Astrocyte (in vitro differentiated cells and primary cell): ENCODE results near the gene CTNND2. TPM values are rescaled to one million over a fixed set of nuclear protein-coding genes. Genes with fewer than 3 reads are reported as not detected.
A peak's percentile ranks its signal among the peaks of the same experiment; 100 is the strongest.
"Not testable (repeated sequence)": the region's sequence is repeated elsewhere in the genome, so short reads cannot be mapped to it uniquely, and the experiment has no call there.

Source experiments
- DNase-seq: peaks from one replicate; pipeline ENCODE4 v3.0.0-alpha.2; 2010; ENCODE audit warnings: low read depth
- FAIRE-seq: peaks from 2 replicates; lab custom pipeline; 2011; peaks lifted over from hg19 to GRCh38; lab: Jason Lieb, UNC
- H2AFZ ChIP-seq: 2 replicates; pipeline ENCODE4 v1.6.0; 2012; ENCODE audit warnings: low read depth, low read length, inconsistent platforms
- H3K27ac ChIP-seq: 2 replicates; pipeline ENCODE4 v1.5.1; 2011; ENCODE audit warnings: low read depth, low read length, inconsistent platforms
- H3K27me3 ChIP-seq: 2 replicates; pipeline ENCODE4 v1.6.0; 2011; ENCODE audit warnings: low read length, inconsistent platforms; ENCODE audit not compliant: insufficient read depth
- H3K36me3 ChIP-seq: 2 replicates; pipeline ENCODE4 v1.5.1; 2011; ENCODE audit warnings: low read length, inconsistent platforms; ENCODE audit not compliant: insufficient read depth
- H3K4me1 ChIP-seq: 2 replicates; pipeline ENCODE4 v1.5.1; 2011; ENCODE audit warnings: low read length, inconsistent platforms; ENCODE audit not compliant: insufficient read depth
- H3K4me2 ChIP-seq: 2 replicates; pipeline ENCODE4 v1.6.0; 2012; ENCODE audit warnings: low read length, inconsistent platforms
- H3K4me3 ChIP-seq: 2 replicates; pipeline ENCODE4 v1.5.1; 2011; ENCODE audit warnings: low read depth, mild to moderate bottlenecking, low read length, inconsistent platforms; ENCODE audit not compliant: insufficient read depth
- H3K79me2 ChIP-seq: 2 replicates; pipeline ENCODE4 v1.6.0; 2012; ENCODE audit warnings: mild to moderate bottlenecking, low read length, inconsistent platforms; ENCODE audit not compliant: insufficient read depth
- H3K9ac ChIP-seq: 2 replicates; pipeline ENCODE4 v1.6.0; 2012; ENCODE audit warnings: mild to moderate bottlenecking, low read length, inconsistent platforms
- H3K9me3 ChIP-seq: 2 replicates; pipeline ENCODE4 v1.5.1; 2012; ENCODE audit warnings: low read depth, mild to moderate bottlenecking, low read length, inconsistent platforms; ENCODE audit not compliant: insufficient read depth
- H4K20me1 ChIP-seq: 2 replicates; pipeline ENCODE4 v1.6.0; 2012; ENCODE audit warnings: low read length, inconsistent platforms; ENCODE audit not compliant: insufficient read depth
- H3K27ac Mint-ChIP-seq: one replicate; pipeline ENCODE4 v1.8.0; 2021; ENCODE audit warnings: mild to moderate bottlenecking, mixed read lengths; ENCODE audit not compliant: unreplicated experiment
- H3K27me3 Mint-ChIP-seq: one replicate; pipeline ENCODE4 v1.8.0; 2021; ENCODE audit warnings: low read depth, mixed read lengths; ENCODE audit not compliant: unreplicated experiment
- H3K36me3 Mint-ChIP-seq: one replicate; pipeline ENCODE4 v1.8.0; 2021; ENCODE audit warnings: low read depth, mixed read lengths; ENCODE audit not compliant: unreplicated experiment
- H3K4me1 Mint-ChIP-seq: one replicate; pipeline ENCODE4 v1.8.0; 2021; ENCODE audit warnings: low read depth, mixed read lengths; ENCODE audit not compliant: unreplicated experiment
- H3K4me3 Mint-ChIP-seq: one replicate; pipeline ENCODE4 v1.8.0; 2021; ENCODE audit warnings: mild to moderate bottlenecking, moderate library complexity, mixed read lengths; ENCODE audit not compliant: unreplicated experiment
- H3K9me3 Mint-ChIP-seq: one replicate; pipeline ENCODE4 v1.8.0; 2021; ENCODE audit warnings: mild to moderate bottlenecking, mixed read lengths; ENCODE audit not compliant: unreplicated experiment
- CTCF ChIP-seq: IDR thresholded peaks from 2 replicates; pipeline ENCODE4 v1.5.1; 2011; ENCODE audit warnings: low read depth, mild to moderate bottlenecking, inconsistent platforms, low read length, moderate library complexity; ENCODE audit not compliant: insufficient read depth
- EZH2 ChIP-seq: IDR thresholded peaks from 2 replicates; pipeline ENCODE4 v1.6.1; 2012; ENCODE audit warnings: mild to moderate bottlenecking, low read length, inconsistent platforms; ENCODE audit not compliant: insufficient read depth
- total RNA-seq: library from RNA; stranded (reverse); gene quantifications from 2 replicates; pipeline ENCODE4 v1.2.1, GENCODE V29; 2021

CTNND2 gene
- total RNA-seq, 1 donor from 2014 or later, result 4.5 TPM

DNA sequence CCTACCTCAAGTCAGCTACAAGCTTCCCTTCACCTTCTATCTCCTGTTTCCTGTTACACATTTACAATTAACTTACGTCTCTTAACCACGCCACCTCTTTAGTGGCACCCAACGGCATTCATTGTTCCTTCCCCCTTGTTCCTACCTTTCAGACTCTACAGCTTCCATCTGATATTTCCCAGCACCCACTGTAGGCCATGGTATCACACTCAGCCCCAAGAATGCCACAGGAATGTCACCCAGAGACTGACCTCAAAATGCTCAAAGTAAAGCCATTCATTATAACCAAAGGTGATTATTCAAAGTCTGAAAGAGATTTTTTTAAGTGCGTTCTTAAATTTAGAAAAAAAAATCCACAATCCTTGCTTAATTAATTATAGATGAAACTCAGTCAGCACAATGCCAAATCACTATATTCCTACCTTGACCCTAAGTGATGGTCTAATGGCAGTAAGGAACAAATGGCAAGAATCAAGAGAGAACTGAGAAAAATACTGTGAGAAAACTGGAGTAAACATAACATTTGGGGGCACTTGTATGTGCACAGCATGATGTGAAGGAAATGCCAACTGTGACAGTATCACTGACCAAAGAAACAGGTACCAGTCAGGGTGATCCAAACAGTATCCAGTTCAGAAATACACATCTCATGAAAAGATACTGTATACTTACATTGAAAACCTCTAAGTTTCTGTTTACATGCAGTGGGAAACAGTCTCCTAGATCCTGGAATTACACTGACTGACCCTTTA is 52.1 kb downstream of the CTNND2 start:
- Mint-ChIP-seq H3K36me3 (no peaks in the 10 kb centered on the region), H3K4me3 (no peak overlapping the region), H3K27ac (no peak overlapping the region), H3K4me1 (peaks cover 9% of the 10 kb centered on the region), H3K27me3 (no peaks in the 10 kb centered on the region), H3K9me3 (peaks cover 1% of the 10 kb centered on the region)
- H3K4me3 ChIP-seq, result no peak overlapping the region
- DNase-seq (peak; percentile 56), FAIRE-seq (no peak)
- peak overlapping the region; percentile 69 for H2AFZ ChIP-seq
- no peaks in the 10 kb centered on the region for H3K27me3 ChIP-seq
- H4K20me1 ChIP-seq, result no peaks in the 10 kb centered on the region
- peak overlapping the region; percentile 63 for H3K4me2 ChIP-seq
- H3K36me3 ChIP-seq, result no peaks in the 10 kb centered on the region
- peaks cover 12% of the 10 kb centered on the region for H3K4me1 ChIP-seq
- H3K27ac ChIP-seq, result peak overlapping the region; percentile 51
- H3K9ac ChIP-seq, result no peak overlapping the region
- H3K9me3 ChIP-seq, result no peaks in the 10 kb centered on the region
- H3K79me2 ChIP-seq, result no peaks in the 10 kb centered on the region
- TF ChIP-seq EZH2 (no peak), CTCF (no peak)

- FAIRE-seq (no peak), DNase-seq (peak; percentile 86)
- Histone ChIP-seq H3K36me3 (no peaks in the 10 kb centered on the region), H2AFZ (peak overlapping the region; percentile 28), H3K4me1 (peaks cover 12% of the 10 kb centered on the region), H3K9ac (no peak overlapping the region), H3K27me3 (no peaks in the 10 kb centered on the region), H3K4me2 (peak overlapping the region; percentile 63), H3K27ac (peak overlapping the region; percentile 51), H3K4me3 (no peak overlapping the region), H3K9me3 (no peaks in the 10 kb centered on the region), H4K20me1 (no peaks in the 10 kb centered on the region), H3K79me2 (no peaks in the 10 kb centered on the region)
- TF ChIP-seq CTCF, result no peak
- no peak for TF ChIP-seq EZH2
- peak overlapping the region; percentile 11 for H3K4me3 Mint-ChIP-seq
- H3K27me3 Mint-ChIP-seq, result no peaks in the 10 kb centered on the region
- no peak overlapping the region for H3K27ac Mint-ChIP-seq
- no peaks in the 10 kb centered on the region for H3K9me3 Mint-ChIP-seq
- H3K4me1 Mint-ChIP-seq, result peaks cover 9% of the 10 kb centered on the region
- no peaks in the 10 kb centered on the region for H3K36me3 Mint-ChIP-seq
Measured at GRCh38 chr5:11851416-11851815, 52.8 kb downstream of the CTNND2 start.

DNA sequence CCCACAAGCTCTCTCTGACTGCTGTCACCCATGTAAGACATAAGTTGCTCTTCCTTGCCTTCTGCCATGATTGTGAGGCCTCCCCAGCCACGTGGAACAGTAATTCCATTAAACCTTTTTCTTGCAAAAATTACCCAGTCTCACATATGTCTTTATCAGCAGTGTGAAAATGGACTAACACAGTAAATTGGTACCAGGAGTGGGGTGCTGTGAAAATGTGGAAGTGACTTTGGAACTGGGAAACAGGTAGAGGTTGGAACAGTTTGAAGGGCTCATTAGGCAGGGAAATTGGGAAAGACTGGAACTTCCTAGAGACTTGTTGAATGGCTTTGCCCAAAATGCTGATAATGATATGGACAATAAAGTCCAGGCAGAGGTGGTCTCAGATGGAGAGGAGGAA is 75.7 kb downstream of the CTNND2 start:
- H3K4me3 ChIP-seq, H3K36me3 Mint-ChIP-seq, H3K36me3 ChIP-seq, H3K27ac Mint-ChIP-seq, H4K20me1 ChIP-seq, H2AFZ ChIP-seq, H3K4me1 ChIP-seq, H3K4me2 ChIP-seq, H3K27me3 Mint-ChIP-seq, H3K27ac ChIP-seq, H3K9ac ChIP-seq, H3K27me3 ChIP-seq, FAIRE-seq, H3K4me1 Mint-ChIP-seq, H3K4me3 Mint-ChIP-seq, H3K9me3 ChIP-seq, H3K79me2 ChIP-seq, DNase-seq: not testable (repeated sequence)
- H3K9me3 Mint-ChIP-seq, result peaks cover 10% of the 10 kb centered on the region
